ENCODE data around the gene ATG14. TPM values are rescaled to one million over a fixed set of nuclear protein-coding genes. Genes with fewer than 3 reads are reported as not detected.
A peak's percentile ranks its signal among the peaks of the same experiment; 100 is the strongest.

ATG14 gene
- total and polyA plus RNA-seq, 2 donors (not counting 1 experiment from before 2014, with no cell fraction given) = 7.2 to 15.5 TPM

DNA sequence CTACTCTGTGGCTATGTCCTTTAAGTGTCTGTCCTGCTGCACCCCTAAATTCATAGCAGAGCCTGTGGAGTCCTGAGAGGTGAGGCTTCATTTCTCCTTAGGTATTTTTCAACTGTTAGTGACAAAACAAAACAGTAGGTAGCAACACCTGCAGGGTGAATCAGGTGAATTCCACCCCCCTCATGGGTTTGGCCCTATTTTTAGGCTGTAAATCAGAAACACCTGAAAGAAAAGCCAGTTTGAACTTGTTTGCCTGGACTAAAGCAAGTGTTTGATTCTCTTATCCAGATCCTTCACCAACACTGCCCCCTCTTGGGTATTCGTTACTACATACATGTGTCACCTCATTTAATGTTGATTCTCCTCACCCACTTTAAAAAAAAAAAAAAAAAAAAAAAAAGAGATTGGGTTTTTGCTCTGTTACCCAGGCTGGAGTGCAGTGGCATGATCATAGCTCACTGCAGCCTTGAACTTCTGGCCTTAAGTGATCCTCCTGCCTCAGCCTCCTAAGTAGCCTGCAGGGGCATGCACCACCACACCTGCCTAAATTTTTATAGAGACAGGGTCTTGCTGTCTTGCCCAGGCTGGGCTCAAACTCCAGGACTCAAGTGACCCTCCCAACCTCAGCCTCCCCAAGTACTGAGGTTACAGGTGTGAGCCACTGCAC is 18.5 kb upstream of the ATG14 start:
- no peak overlapping the region for H3K4me3 Mint-ChIP-seq
- H3K27ac ChIP-seq (ENCODE audit: low read length in 2 of 2) = no peak overlapping the region
- no peaks in the 10 kb centered on the region for H3K36me3 ChIP-seq (replicated peaks in 1 of 2; ENCODE audit: control extremely low read depth in 1 of 2, control insufficient read depth in 1 of 2, extremely low read depth in 1 of 2, insufficient read depth in 2 of 2, low read length in 1 of 2)

DNA sequence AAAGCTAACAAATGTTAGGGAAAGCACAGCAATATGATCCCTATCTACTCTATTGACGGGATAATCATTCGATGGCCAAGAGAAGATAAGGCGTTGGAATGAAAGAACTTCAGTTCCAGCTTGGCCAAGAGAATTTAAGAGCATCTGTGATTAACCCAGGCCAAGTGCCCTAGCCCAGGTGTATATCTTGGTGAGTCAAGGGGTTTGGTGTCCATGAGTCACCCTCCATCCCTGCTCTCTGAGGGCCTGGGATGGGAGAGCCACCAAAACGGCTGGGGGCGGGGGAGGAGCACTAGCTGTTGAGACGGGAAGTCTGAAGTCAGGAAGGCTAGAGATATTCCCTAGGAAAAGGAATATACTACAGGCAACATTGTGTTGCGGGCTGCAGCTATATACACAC is 15.8 kb upstream of the ATG14 start:
- ChIA-PET POLR2A (no interaction called here), CTCF (interaction anchor here (0.7 to 1.6 kb wide), 6 partner anchors 12 to 550 kb away, joined by 3 to 8 read pairs (median 5); partner anchors contain the start of gene TBPL2)
- Histone ChIP-seq H3K9me3 (ENCODE audit: control extremely low read depth in 1 of 3, control insufficient read depth in 2 of 3, insufficient read depth in 1 of 3, low read length in 2 of 3) (no peaks in the 10 kb centered on the region), H3K27ac (ENCODE audit: low read length in 2 of 2) (no peak overlapping the region), H3K36me3 (replicated peaks in 1 of 2; ENCODE audit: control extremely low read depth in 1 of 2, control insufficient read depth in 1 of 2, extremely low read depth in 1 of 2, insufficient read depth in 2 of 2, low read length in 1 of 2) (no peaks in the 10 kb centered on the region), H3K4me1 (ENCODE audit: control insufficient read depth in 2 of 2, insufficient read depth in 2 of 2, low read length in 2 of 2) (no peaks in the 10 kb centered on the region), H3K9ac (ENCODE audit: low read length) (no peak overlapping the region), H3K79me2 (ENCODE audit: control insufficient read depth, insufficient read depth, low read length) (no peaks in the 10 kb centered on the region), H3K27me3 (replicated peaks in 1 of 4; ENCODE audit: control extremely low read depth in 1 of 4, control insufficient read depth in 3 of 4, insufficient read depth in 4 of 4, low read length in 3 of 4) (no peaks in the 10 kb centered on the region), H3K4me3 (ENCODE audit: control extremely low read depth in 1 of 5, extremely low read depth in 1 of 5, insufficient read depth in 1 of 5, low read depth in 2 of 5, low read length in 4 of 5) (no peak overlapping the region), H4K20me1 (ENCODE audit: control insufficient read depth, insufficient read depth, low read length, poor library complexity, severe bottlenecking) (no peaks in the 10 kb centered on the region), H3K4me2 (replicated peaks; ENCODE audit: low read depth, low read length, poor library complexity, severe bottlenecking) (no peak overlapping the region), H2AFZ (ENCODE audit: insufficient read depth, low read depth, low read length, poor library complexity, severe bottlenecking) (no peak overlapping the region)
- no peak for ATAC-seq (ENCODE audit: low read depth)
- Mint-ChIP-seq H3K4me1 (no peaks in the 10 kb centered on the region), H3K9me3 (ENCODE audit: insufficient read depth) (no peaks in the 10 kb centered on the region), H3K27ac (no peak overlapping the region), H3K27me3 (peaks cover 7% of the 10 kb centered on the region), H3K4me3 (no peak overlapping the region)
- WGBS (ENCODE audit: insufficient coverage) = 100% methylated on average over 3 of the region's 7 CpGs
- TF ChIP-seq, protein P1, sequence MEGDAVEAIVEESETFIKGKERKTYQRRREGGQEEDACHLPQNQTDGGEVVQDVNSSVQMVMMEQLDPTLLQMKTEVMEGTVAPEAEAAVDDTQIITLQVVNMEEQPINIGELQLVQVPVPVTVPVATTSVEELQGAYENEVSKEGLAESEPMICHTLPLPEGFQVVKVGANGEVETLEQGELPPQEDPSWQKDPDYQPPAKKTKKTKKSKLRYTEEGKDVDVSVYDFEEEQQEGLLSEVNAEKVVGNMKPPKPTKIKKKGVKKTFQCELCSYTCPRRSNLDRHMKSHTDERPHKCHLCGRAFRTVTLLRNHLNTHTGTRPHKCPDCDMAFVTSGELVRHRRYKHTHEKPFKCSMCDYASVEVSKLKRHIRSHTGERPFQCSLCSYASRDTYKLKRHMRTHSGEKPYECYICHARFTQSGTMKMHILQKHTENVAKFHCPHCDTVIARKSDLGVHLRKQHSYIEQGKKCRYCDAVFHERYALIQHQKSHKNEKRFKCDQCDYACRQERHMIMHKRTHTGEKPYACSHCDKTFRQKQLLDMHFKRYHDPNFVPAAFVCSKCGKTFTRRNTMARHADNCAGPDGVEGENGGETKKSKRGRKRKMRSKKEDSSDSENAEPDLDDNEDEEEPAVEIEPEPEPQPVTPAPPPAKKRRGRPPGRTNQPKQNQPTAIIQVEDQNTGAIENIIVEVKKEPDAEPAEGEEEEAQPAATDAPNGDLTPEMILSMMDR (IDR thresholded peaks at IDR 0.05) = no peak
- no peak for TF ChIP-seq EZH2 (IDR thresholded peaks at IDR 0.05; ENCODE audit: borderline replicate concordance, insufficient read depth, low read depth, low read length, poor library complexity, severe bottlenecking)
- no peak for DNase-seq
- intact Hi-C loops (cut with micrococcal nuclease) = no loop called here

More for the DNA sequence above, 18.5 kb upstream of the ATG14 start:
- TF ChIP-seq, protein P1 (IDR thresholded peaks at IDR 0.05) = peak; percentile 34
- no peak for TF ChIP-seq EZH2 (IDR thresholded peaks at IDR 0.05; ENCODE audit: borderline replicate concordance, insufficient read depth, low read depth, low read length, poor library complexity, severe bottlenecking)
- H2AFZ ChIP-seq (ENCODE audit: insufficient read depth, low read depth, low read length, poor library complexity, severe bottlenecking) = no peak overlapping the region
- ATAC-seq (ENCODE audit: low read depth) = peak; percentile 64
- CTCF ChIA-PET = interaction anchor here (0.9 to 1.3 kb wide), 3 partner anchors 184 to 249 kb away, joined by 3 to 4 read pairs (median 3); no protein-coding TSS in a partner anchor
- WGBS (ENCODE audit: insufficient coverage) = no CpG with 5 or more reads among the region's 1 CpG
- intact Hi-C loops (cut with micrococcal nuclease) = loop anchor here (1.0 to 2.0 kb wide), 2 partner anchors 185 to 217 kb away; no protein-coding TSS in a partner anchor
- no peaks in the 10 kb centered on the region for H3K9me3 Mint-ChIP-seq (ENCODE audit: insufficient read depth)
- H4K20me1 ChIP-seq (ENCODE audit: control insufficient read depth, insufficient read depth, low read length, poor library complexity, severe bottlenecking) = no peaks in the 10 kb centered on the region
- DNase-seq = peak; percentile 57
- H3K9me3 ChIP-seq (ENCODE audit: control extremely low read depth in 1 of 3, control insufficient read depth in 2 of 3, insufficient read depth in 1 of 3, low read length in 2 of 3) = no peaks in the 10 kb centered on the region
- POLR2A ChIA-PET = no interaction called here
- H3K4me1 ChIP-seq (ENCODE audit: control insufficient read depth in 2 of 2, insufficient read depth in 2 of 2, low read length in 2 of 2) = peaks cover 0 to 3% of the 10 kb centered on the region in 2 donors
- peaks cover 7% of the 10 kb centered on the region for H3K27me3 Mint-ChIP-seq
- H3K79me2 ChIP-seq (ENCODE audit: control insufficient read depth, insufficient read depth, low read length) = no peaks in the 10 kb centered on the region
- no peak overlapping the region for H3K27ac Mint-ChIP-seq
- H3K9ac ChIP-seq (ENCODE audit: low read length) = no peak overlapping the region
- no peak overlapping the region for H3K4me3 ChIP-seq (ENCODE audit: control extremely low read depth in 1 of 5, extremely low read depth in 1 of 5, insufficient read depth in 1 of 5, low read depth in 2 of 5, low read length in 4 of 5)
- H3K4me1 Mint-ChIP-seq = peaks cover 9% of the 10 kb centered on the region
- H3K4me2 ChIP-seq (replicated peaks; ENCODE audit: low read depth, low read length, poor library complexity, severe bottlenecking) = no peak overlapping the region
- no peaks in the 10 kb centered on the region for H3K27me3 ChIP-seq (replicated peaks in 1 of 4; ENCODE audit: control extremely low read depth in 1 of 4, control insufficient read depth in 3 of 4, insufficient read depth in 4 of 4, low read length in 3 of 4)
